Transverse colon (tissue), 4 donors: ENCODE data around the gene FMNL3. TPM values are rescaled to one million over a fixed set of nuclear protein-coding genes. Genes with fewer than 3 reads are reported as not detected.
A peak's percentile ranks its signal among the peaks of the same experiment; 100 is the strongest.

ENCODE experiments used
- DNase-seq: peaks from one replicate; pipeline ENCODE4 v3.0.0-alpha.2; 2019
- H3K27ac ChIP-seq, 4 donors: fragments of 200-600 bp; sonication (generic); 2 replicates each; pipeline ENCODE4 v1.5.1; 2016 to 2018; ENCODE audit warnings: inconsistent platforms in 4 of 4
- H3K27me3 ChIP-seq: fragments of 200-600 bp; sonication (generic); 2 replicates; pipeline ENCODE4 v1.5.1; 2017; ENCODE audit warnings: inconsistent platforms
- H3K36me3 ChIP-seq, 4 donors: fragments of 200-600 bp; sonication (generic); 2 replicates each; pipeline ENCODE4 v1.5.1; 2017 to 2019; ENCODE audit warnings: inconsistent platforms in 4 of 4
- H3K4me1 ChIP-seq, 4 donors: fragments of 200-600 bp; sonication (generic); 2 replicates each; pipeline ENCODE4 v1.5.1; 2017 to 2020; ENCODE audit warnings: inconsistent platforms in 4 of 4
- H3K4me3 ChIP-seq, 4 donors: fragments of 200-600 bp; sonication (generic); 1 replicate in 1 of 4; 2 replicates in 3 of 4; pipeline versions ENCODE4 v1.5.1 to v1.6.1; 2017 to 2019; ENCODE audit warnings: inconsistent platforms in 4 of 4
- H3K9me3 ChIP-seq, 2 donors: fragments of 200-600 bp; sonication (generic); 2 replicates each; pipeline ENCODE4 v1.5.1; 2017 to 2019; ENCODE audit warnings: inconsistent platforms in 2 of 2
- EP300 ChIP-seq: sonication (generic); formaldehyde crosslinking; IDR thresholded peaks from one replicate; pipeline ENCODE4 v1.6.1; 2017; ENCODE audit warnings: antibody characterized with exemption, low read depth
- POLR2A ChIP-seq: fragments of 450-650 bp; IDR thresholded peaks from one replicate; pipeline ENCODE4 v1.6.1; 2016; ENCODE audit warnings: antibody characterized with exemption, mild to moderate bottlenecking, moderate library complexity
- POLR2AphosphoS5 ChIP-seq, 3 donors: sonication (generic); formaldehyde crosslinking; IDR thresholded peaks; one replicate each; pipeline ENCODE4 v1.6.1; 2016; ENCODE audit warnings: antibody characterized with exemption in 3 of 3
- WGBS, 2 donors: methylation state at CpG; one replicate each; pipeline ENCODE4 v1.1.5; 2018; ENCODE audit warnings: low coverage in 1 of 2; 5-methylcytosine and 5-hydroxymethylcytosine counted together
- in situ Hi-C, 4 donors: fragments of 200-750 bp; cut with MboI; loops; one replicate each; pipeline versions ENCODE4 v1.15.0 to v1.15.1; 2017; ENCODE audit warnings: low sequenced_read_pairs in 3 of 4, low pct_ligation_motif_present in 1 of 4, low pct_unique_long_range_greater_than_20kb in 1 of 4
- intact Hi-C: fragments of 100-400 bp; cut with DNase I; formaldehyde crosslinking; loops from one replicate; pipeline ENCODE4 v1.15.1; 2023; ENCODE audit warnings: low total_unique reads
- total RNA-seq, 4 donors: library from RNA; depleted of rRNA; stranded (reverse); fragments of >200 nt; gene quantifications; one replicate each; pipeline ENCODE4 v1.1.0, GENCODE V29; 2016
- TF ChIP-seq, protein P1 (sequence below), 5 experiments: fragments of 200-600 bp in 3 of 5; fragments of 450-650 bp in 2 of 5; sonication (generic) in 3 of 5; IDR thresholded peaks; 1 replicate in 2 of 5; 2 replicates in 3 of 5; pipeline ENCODE4 v1.5.1; 2016 to 2017; ENCODE audit warnings: antibody characterized with exemption in 5 of 5, inconsistent platforms in 3 of 5, mild to moderate bottlenecking in 2 of 5, moderate library complexity in 1 of 5

Gene FMNL3
- total RNA-seq, 4 donors from 2014 or later: 5.3 to 16.5 (median 8.2) TPM

DNA sequence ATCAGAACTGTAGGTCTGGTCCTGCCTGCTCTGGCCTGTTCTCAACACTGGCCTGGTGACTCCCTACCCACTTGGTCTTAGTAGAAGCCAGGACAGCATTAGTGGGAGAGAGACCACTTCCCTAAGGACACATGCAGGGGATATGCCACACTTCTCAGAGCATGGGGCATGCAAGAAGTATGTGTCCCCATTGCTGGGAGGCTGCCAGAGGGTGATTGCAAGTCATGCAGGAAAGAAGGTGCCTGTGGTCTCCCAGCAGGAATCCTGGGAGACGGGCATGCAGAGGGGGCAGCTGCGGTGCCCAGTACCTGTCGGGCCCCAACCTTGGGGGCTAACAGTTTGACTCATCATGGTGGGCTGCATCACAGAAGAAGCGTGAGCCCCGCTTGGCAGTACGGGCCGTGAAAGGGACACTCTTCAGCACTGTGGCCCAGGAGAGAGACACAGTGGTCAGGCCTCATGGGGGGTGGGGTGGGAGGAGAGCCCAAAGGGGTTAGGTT lies 60.8 kb downstream of the FMNL3 start:
- H3K4me3 ChIP-seq: no peak overlapping the region
- in situ Hi-C loops: no loop called here
- WGBS, 2 donors: 91 to 100% methylated on average over 2 to 7 of the region's 7 CpGs
- no peak for DNase-seq
- TF ChIP-seq POLR2AphosphoS5 (IDR thresholded peaks at IDR 0.05): no peak
- TF ChIP-seq EP300: no peak
- TF ChIP-seq, protein P1, sequence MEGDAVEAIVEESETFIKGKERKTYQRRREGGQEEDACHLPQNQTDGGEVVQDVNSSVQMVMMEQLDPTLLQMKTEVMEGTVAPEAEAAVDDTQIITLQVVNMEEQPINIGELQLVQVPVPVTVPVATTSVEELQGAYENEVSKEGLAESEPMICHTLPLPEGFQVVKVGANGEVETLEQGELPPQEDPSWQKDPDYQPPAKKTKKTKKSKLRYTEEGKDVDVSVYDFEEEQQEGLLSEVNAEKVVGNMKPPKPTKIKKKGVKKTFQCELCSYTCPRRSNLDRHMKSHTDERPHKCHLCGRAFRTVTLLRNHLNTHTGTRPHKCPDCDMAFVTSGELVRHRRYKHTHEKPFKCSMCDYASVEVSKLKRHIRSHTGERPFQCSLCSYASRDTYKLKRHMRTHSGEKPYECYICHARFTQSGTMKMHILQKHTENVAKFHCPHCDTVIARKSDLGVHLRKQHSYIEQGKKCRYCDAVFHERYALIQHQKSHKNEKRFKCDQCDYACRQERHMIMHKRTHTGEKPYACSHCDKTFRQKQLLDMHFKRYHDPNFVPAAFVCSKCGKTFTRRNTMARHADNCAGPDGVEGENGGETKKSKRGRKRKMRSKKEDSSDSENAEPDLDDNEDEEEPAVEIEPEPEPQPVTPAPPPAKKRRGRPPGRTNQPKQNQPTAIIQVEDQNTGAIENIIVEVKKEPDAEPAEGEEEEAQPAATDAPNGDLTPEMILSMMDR (IDR thresholded peaks at IDR 0.05): no peak
- no peak for TF ChIP-seq POLR2A
- H3K36me3 ChIP-seq: no peaks in the 10 kb centered on the region
- H3K4me1 ChIP-seq: peaks cover 0 to 7% (median 0%) of the 10 kb centered on the region in 4 donors
- no peaks in the 10 kb centered on the region for H3K27me3 ChIP-seq
- intact Hi-C loops: no loop called here
- no peaks in the 10 kb centered on the region for H3K9me3 ChIP-seq
- H3K27ac ChIP-seq: no peak overlapping the region

DNA sequence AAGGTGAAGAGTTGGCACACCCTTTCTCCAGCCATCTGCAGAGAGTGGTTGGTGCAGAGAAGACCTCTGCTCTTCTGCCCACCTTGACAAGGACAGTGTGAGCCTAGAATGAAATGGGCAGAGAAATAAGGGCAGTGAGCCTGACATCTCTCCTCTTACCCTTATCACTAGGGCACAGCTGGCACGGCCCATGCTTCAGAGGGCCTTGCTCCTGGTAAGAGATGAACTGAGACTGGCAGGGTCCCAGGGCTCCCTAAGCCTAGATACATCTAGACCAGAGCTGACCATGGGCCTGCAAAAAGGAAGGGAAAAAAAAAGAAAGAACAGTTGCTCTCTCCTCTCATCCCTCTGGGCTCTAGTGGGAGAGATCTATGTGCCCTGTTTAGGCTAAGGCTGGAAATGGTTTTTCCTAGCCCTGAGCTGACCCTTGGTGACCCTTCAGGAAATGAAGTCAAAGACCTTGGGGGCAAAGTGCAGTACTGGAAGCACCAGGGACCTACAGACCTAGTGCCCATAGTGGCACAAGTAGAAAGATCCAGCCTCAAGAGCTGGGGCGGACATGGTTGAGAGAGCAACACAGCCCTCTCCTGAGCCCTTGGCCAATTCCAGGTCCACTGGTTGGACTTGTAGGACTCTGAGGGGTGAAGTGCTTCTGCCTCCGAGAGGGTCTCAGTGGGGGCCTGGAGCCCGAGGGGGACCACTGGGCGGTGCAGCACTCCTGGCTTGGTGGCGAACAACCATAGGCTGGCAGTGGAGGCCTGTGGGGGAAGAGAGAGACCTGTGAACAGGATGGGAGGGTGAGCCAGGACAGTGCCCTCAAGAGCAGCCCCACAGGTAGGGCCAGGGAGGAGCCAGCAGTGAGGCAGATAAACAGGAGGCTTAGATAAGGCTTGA lies 61.8 kb downstream of the FMNL3 start:
- H3K4me3 ChIP-seq: no peak overlapping the region
- WGBS, 2 donors: 96% methylated on average over 6 of the region's 6 CpGs; no CpG with 5 or more reads in 1 of the 2 donors
- intact Hi-C loops: loop anchor here (2.0 kb wide), 1 partner anchor 61 kb away; the partner anchor contains the start of gene FMNL3
- no peaks in the 10 kb centered on the region for H3K9me3 ChIP-seq
- peaks cover 0 to 7% (median 0%) of the 10 kb centered on the region in 4 donors for H3K4me1 ChIP-seq
- TF ChIP-seq POLR2AphosphoS5 (IDR thresholded peaks at IDR 0.05) (no peak), POLR2A (no peak), EP300 (no peak)
- TF ChIP-seq, protein P1 (IDR thresholded peaks at IDR 0.05): no peak
- no peak overlapping the region for H3K27ac ChIP-seq
- in situ Hi-C loops: no loop called here
- no peaks in the 10 kb centered on the region for H3K27me3 ChIP-seq
- no peak for DNase-seq
- no peaks in the 10 kb centered on the region for H3K36me3 ChIP-seq

DNA sequence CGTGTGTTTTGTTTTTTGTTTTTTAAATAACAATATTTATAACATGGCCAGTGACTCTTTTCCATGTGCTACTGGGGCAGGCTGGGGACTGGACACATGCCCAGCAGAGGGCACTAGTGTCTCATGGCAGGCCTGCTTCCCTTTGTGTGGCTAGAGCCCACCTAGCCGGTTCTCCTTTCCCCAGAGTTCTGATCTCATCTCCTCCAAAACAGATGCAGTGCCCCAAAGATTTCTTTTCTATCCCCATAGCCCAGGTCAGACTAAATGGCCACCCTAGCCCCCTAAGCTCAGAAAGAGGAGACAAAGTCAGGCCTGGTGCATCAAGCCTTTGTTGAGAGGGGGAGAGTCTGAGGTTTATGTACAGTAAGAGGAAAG lies 62.6 kb downstream of the FMNL3 start:
- TF ChIP-seq POLR2AphosphoS5 (IDR thresholded peaks at IDR 0.05): no peak
- TF ChIP-seq, protein P1 (IDR thresholded peaks at IDR 0.05): peak; percentile 91 to 94 (median 92)
- 0% methylated on average over 1 to 2 of the region's 2 CpGs for WGBS, 2 donors
- Histone ChIP-seq H3K36me3 (no peaks in the 10 kb centered on the region), H3K4me3 (no peak overlapping the region), H3K27me3 (no peaks in the 10 kb centered on the region), H3K27ac (no peak overlapping the region), H3K9me3 (no peaks in the 10 kb centered on the region), H3K4me1 (peaks cover 0 to 7% (median 0%) of the 10 kb centered on the region in 4 donors)
- intact Hi-C loops: loop anchor here (2.0 kb wide), 1 partner anchor 62 kb away; the partner anchor contains the start of gene FMNL3
- DNase-seq: peak; percentile 80
- in situ Hi-C loops: loop anchor here in 3 of 4 donors (5.0 kb wide), 1 partner anchor 63 kb away; the partner anchor contains the start of gene FMNL3 (in 3 of the 3)

- no peak for TF ChIP-seq EP300
- TF ChIP-seq POLR2A: no peak
- no peak for TF ChIP-seq POLR2AphosphoS5 (IDR thresholded peaks at IDR 0.05)
- TF ChIP-seq, protein P1 (IDR thresholded peaks at IDR 0.05): no peak
- peaks cover 0 to 7% (median 0%) of the 10 kb centered on the region in 4 donors for H3K4me1 ChIP-seq
- DNase-seq: no peak
- intact Hi-C loops (loop anchor here (2.0 kb wide), 1 partner anchor 63 kb away; the partner anchor contains the start of gene FMNL3), in situ Hi-C loops (loop anchor here in 3 of 4 donors (5.0 kb wide), 1 partner anchor 63 kb away; the partner anchor contains the start of gene FMNL3 (in 3 of the 3))
- no peak overlapping the region for H3K27ac ChIP-seq
- 78 to 80% methylated on average over 1 to 10 of the region's 10 CpGs for WGBS, 2 donors
- no peaks in the 10 kb centered on the region for H3K27me3 ChIP-seq
- H3K4me3 ChIP-seq: no peak overlapping the region
- H3K9me3 ChIP-seq: no peaks in the 10 kb centered on the region
- no peaks in the 10 kb centered on the region for H3K36me3 ChIP-seq
These were observed 63.1 kb downstream of the FMNL3 start for GRCh38 chr12:49643961-49644619.
